Measurements from ENCODE around the gene DMKN.
A peak's percentile ranks its signal among the peaks of the same experiment; 100 is the strongest.

DMKN gene, protein sequence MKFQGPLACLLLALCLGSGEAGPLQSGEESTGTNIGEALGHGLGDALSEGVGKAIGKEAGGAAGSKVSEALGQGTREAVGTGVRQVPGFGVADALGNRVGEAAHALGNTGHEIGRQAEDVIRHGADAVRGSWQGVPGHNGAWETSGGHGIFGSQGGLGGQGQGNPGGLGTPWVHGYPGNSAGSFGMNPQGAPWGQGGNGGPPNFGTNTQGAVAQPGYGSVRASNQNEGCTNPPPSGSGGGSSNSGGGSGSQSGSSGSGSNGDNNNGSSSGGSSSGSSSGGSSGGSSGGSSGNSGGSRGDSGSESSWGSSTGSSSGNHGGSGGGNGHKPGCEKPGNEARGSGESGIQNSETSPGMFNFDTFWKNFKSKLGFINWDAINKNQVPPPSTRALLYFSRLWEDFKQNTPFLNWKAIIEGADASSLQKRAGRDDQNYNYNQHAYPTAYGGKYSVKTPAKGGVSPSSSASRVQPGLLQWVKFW

DNA sequence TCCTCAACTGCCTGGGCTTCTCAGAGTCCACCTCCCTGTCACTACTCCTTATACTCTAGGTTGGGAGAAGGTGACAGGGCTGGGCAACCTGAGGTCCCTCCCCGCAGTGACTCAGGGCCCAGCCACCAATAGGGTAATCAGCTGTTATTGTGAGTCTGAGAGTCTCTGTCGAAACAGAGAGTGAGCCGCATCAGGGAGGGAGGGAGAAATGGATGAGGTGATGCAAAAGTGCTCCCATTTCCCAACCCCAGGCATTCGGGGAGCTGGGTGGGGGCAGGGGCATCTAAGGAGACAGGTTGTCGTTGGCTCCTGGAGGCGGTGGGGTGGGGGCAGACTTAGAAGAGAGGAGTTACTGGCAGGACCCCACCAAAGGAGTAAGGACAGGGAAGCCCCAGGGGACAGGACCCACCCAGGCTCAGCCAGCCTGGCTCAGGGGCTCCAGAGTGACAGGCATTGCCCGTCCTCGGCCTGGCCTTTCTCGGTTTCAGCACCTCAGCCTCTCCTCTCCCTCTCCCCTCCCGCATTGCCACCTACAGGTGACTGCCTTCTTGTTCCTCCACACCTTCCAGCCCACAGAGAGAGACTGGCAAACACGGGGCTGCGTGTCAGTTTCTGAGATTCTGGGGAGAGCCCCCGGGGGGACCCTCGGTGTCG lies at the start of gene DMKN:
Gene DMKN, minus strand, starts transcription at position 22 of the 654 bp plus-strand sequence. CDS start 174 bp downstream, outside the sequence.
- no peak for DNase-seq

DNA sequence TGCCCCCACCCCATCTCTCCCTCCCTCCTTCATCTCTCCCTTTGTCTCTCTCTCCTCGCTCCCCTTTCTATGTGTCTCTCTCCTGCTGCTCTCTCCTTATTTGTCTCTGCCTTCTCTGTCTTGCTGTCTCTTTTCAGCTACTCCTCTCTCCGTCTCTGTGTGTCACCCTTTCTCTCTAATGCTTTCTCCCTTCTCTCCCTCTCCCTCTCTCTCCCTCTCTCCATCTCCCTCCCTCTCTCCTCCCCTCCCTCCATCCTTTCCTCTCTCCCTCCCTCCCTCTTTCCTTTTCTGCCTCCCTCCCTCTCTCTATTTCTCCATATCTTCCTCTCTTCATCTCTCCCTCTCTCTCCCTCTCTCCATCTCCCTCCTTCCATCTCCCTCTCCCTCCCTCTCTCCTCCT lies 49.3 kb upstream of the DMKN start:
- DNase-seq: no peak

DNA sequence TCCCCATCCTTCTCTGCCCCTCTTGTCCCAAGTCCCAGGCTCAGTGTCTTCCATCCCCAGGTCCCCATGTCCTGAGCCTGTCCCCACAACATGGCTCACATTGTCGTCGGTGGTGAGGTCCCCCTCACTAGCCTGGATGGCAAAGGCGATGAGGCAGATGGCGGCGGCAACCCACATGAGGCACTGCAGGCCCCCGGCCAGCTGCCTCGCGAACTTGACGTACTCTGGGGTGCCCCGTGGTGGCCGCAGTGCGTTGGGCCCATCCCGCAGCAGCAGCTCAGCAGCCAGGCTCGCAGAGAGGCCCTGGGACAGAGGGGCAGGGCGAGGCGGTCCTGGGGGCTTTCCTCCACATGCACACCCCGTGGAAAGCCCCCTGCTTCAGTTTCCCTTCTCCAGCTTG lies 48.9 kb upstream of the DMKN start:
- DNase-seq: no peak

DNA sequence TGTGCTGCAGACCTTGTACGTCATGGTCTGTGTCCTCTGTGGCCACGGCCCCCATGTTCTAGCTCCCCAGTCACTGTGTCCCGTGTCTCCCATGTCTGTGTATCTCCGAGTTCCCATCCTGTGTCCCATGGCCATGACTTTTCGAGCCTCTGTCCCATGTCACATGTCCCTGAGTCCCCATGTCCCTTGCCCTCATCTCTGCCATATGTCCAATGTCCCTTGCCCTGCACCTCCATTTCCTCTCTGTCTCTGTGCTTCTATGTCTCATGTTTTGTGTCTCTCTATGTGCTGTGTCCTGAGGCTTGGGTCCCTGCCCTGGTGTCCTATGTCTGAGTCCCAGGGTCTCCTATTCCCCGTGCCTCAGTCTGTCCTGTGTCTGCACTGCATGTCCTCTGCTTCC lies 48.0 kb upstream of the DMKN start:
- DNase-seq: no peak

DNA sequence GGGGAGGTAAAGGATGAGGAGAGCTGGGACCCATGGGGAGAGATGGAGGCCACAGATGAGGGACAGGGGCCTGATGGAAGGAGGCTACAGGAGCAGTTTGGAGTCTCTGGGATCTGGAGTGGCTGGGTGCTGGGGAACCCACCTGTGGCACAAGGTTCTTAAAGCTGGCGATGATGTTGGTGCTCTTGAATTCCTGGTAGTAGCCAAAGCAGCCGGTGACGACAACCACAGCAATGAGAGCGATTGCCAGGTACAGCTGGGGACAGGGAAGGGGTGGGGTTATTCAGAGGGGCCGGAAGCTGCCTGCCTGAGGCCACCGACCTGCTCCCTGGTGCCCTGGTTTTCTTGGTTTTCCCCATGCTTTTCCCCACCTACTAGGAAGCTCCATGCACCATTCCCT lies 47.2 kb upstream of the DMKN start:
- DNase-seq: no peak

DNA sequence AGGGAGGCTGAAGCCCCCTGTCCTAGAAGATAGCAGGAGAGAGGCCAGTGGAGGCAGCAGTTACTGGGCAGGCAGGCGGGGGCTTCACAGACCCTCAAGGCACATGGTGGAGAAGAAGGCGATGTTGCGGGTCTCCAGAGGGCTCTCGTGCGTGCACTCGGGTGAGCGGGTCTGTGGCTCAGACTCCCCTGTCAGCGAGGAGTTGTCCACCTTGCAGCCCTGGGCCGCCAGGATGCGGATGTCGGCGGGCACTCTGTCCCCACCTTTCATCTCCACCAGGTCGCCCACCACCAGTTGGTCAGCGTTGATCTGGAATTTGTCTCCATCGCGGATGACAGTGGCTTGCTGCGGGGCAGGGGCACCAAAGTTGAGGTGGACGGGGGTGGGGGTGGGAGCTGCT lies 46.8 kb upstream of the DMKN start:
- DNase-seq: no peak

DNA sequence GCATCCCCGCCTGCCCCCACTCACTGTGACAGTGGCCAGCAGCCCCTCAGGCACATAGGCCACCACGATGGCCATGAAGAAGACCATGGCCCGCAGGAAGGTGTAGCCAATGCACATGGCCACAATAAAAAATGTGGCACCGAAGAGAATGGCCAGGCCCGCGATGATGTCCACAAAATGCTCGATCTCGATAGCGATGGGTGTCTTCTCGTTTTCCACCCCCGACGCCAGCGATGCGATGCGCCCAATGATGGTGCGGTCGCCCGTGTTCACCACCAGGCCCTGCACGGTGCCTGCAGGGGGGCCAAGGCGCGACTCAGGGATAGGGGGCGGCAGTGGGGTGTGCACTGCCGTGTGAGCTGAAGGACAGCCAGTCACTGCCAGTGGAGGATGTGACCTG lies 46.3 kb upstream of the DMKN start:
- DNase-seq: no peak

DNA sequence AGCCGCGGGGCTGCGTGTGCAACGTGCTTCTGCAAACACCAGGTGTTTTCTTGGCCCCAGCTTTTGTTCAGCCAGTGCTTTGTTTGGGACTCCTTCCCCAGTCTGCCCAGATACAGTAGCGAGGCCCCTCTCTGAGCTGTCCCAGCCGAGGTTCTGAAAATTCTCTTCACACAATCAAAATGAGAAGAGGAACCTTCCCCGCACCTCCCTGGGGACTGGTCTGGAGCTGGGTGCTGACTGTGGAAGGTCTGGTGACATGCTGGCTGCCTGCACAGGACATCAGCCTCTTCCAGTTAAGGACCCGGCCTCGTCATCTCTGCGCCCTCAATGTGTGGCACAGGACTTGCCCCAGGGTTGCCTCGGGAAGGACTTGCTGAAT lies 45.8 kb upstream of the DMKN start:
- DNase-seq: no peak

DNA sequence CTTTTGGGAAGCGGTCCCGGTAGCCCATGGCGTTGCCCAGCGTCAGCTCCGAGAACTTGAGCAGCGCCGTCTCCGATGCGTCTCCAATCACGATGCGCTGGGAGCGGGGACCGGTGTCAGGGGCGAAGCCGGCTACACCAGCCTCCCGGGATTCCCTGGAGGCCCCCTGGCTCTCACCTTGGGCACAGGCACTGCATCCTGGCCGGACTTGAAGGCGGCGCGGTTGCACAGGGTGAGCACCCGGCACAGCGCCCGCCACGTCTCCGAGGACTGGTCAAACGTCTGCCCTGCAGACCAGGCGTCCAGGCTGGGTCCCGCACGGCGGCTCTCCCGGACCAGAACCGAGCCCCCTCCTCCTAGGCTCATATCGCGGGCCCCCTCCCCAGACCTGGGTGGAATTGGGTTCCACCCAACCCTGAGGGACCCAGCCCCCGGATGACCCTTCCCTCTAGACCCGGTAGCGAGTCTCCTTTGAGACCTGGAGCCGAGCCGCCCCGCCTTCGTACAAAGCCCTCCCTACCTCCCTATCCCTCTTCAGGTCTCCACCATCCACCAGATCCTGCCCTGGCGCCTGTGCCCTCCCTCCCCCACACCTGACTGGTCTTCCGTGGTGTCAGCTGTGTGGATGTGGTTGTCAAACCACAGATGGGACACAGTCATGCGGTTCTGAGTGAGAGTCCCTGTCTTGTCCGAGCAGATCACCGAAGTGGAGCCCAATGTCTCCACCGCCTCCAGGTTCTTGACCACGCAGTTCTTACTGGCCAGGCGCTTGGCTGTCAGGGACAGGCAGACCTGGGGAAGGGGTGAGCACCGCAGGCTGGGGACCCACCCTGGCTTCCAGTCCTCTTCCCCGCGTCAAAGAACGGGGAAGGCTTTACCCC lies 45.2 kb upstream of the DMKN start:
- no peak for DNase-seq

DNA sequence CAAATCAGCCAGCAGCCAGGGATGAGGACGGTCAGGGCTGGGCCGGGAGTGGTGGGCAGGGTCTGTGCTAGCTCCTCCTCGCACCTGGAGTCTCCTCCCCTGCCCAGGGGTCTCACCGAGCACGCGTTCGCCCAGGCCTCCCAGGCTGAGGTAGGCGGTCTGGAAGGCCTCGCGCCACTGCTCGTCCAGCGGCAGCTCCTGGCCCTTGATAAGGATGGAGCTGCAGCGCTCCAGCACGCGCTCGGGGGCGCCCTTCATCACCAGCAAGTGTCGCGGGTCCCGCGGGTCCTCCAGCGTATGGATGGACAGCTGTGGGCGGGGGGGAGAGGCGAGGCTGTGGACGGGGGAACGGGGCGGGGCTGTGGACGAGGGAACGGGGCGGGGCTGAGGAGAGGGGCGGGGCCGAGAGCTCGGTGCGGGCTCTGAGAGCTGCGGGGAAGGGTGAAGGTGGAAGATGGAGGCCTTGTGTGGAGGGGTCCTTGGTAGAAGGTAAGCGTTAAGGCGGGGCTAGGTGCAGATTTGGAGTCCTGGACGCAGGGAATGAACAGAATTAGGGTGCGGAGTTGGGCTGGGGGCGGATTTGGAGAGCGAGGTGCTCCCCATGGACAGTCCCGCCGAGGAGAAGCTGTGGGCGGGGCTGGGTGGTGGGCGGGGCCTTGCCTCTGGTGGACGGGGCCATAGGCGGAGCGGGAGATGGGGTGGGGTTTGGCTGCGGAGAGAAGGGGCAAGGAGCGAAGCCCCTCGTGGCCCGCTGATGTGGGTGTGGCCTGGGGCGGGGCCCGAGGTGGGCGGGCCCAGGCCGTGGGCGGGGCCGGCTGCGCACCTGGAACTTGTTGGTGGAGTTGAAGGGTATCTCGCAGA lies 44.3 kb upstream of the DMKN start:
- DNase-seq: peak; percentile 50 to 57

DNA sequence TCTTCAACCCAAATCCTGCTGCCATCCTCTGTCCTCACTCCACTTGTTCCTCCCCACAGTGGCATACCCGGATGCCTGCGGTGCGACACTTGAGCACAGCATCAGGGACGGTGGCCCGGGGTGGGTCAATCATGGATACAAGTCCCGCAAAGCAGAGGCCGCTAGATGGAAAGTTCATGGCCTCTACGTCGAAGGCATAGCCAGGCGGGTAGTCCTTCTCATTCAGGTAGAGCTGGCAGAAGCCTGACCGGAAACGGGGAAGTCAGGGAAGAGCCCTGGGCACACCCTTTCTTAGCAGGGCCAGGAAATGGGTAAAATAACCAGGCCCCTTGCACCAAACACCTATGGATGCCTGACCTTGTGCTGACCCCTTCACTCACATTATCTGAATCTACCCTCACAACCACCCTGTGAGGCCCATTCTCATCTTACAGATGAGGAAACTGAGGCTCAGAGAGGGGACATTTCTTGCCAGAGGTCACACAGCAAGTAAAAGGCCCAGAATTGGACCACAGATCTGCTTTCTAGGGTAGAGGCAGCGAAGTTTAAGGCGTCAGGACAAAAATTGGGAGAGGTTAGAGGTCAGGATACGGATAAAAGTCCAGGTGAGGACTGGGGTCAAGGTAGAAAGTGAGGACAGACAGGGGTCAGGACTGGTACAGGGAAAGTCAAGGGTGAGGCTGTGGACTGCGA lies 43.5 kb upstream of the DMKN start:
- no peak for DNase-seq

DNA sequence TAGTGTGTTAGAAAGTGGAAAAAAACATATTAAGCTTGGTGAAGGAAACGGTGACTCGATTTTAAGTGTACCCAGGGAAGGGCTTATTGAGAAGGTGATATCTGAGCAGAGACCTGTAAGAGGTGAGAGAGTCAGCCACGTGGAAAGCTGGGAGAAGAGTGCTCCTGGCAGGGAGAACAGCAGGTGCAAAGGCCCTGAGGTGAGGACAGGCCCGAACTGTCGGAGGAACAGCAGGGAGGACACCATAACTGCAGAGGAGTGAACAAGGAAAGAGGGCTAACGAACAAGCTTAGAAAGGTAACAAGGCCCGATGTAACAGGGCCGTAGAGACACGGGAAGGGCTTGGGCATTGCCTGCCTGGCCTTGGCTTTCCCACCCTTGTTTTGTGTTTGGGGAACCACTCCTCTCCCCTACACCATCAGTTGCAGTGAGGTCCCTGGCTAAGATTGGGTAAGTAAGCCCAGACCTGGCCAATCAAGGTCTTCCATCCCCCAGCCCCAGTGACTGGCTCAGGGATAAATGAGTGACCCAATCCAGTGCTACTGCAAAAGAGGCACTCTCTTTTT lies 42.7 kb upstream of the DMKN start:
- no peak for DNase-seq

DNA sequence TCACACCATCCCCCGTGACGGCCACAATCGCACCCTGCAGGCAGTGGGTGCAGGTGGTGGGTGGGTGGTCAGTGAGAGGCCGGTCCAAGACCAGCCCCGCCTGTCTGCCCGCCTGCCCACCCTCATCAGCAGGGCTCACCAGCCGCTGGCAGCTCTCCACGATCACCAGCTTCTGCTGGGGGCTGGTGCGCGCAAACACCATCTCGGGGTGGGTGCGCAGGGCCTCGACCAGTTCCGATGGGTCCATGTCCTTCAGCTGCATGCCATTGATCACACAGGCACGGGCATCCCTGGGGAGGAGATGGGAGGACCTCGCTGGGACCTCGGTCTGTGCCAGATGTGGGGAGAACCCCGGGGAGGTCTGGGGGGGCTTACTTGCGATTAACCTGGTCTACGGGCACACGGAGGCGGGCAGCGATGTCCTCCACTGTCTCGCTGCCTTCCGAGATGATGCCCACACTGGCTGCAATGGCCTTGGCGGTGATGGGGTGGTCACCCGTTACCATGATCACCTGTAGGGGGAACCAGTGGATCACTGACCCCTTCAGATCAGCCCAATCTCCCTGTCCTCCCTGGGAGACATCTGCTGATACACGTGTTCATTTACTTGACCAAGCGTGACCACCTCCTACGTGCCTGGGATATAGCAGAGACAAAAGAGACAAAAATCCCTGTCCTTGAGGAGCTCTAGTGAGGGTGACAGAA lies 42.0 kb upstream of the DMKN start:
- DNase-seq: no peak

DNA sequence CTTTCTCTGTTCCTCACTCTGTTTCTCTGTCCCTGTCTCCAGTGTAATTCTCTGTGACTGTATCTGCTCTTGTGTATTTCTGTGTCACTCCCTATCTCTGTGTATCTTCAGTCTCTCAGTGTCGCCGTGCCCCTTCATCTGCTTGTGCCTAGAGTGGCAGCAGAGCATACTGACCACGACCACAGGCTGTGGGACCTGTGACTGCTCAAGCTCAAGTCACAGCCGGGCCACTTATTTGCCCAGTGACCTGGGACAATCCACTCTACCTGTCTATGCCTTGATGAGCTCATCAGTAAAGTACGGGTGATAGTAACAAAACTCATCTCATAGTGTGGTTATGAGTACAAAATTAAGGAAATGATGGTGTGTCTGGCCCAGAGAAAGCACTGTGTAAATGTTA lies 40.6 kb upstream of the DMKN start:
- no peak for DNase-seq

DNA sequence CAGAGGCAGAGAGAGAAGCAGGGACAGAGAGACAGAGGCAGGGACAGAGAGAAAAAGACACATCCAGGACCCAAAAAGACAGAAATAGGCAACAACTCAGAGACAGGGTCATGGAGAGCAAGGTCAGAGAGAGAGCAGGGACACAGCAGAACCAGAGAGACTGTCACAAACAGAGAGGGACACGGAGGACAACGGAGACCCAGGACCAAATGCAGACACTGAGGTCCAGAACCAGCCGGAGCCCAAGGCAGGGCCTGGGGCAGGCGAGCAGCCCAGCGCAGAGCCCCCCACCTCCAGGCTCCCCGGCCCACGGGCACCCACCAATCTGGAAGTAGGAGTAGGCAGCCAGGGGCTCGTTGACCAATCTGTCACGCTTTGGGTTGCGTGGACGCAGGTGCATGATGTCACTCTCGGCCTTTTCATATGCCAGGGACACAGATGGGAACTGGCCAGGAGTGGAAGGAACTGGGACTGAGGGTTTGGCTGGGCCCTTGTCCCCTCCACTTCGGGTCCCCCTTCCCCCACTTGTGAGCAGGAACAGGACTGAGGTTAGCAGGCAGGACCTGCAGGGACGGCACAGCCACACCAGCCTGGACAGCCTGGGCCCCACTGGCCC lies 40.0 kb upstream of the DMKN start:
- no peak for DNase-seq

DNA sequence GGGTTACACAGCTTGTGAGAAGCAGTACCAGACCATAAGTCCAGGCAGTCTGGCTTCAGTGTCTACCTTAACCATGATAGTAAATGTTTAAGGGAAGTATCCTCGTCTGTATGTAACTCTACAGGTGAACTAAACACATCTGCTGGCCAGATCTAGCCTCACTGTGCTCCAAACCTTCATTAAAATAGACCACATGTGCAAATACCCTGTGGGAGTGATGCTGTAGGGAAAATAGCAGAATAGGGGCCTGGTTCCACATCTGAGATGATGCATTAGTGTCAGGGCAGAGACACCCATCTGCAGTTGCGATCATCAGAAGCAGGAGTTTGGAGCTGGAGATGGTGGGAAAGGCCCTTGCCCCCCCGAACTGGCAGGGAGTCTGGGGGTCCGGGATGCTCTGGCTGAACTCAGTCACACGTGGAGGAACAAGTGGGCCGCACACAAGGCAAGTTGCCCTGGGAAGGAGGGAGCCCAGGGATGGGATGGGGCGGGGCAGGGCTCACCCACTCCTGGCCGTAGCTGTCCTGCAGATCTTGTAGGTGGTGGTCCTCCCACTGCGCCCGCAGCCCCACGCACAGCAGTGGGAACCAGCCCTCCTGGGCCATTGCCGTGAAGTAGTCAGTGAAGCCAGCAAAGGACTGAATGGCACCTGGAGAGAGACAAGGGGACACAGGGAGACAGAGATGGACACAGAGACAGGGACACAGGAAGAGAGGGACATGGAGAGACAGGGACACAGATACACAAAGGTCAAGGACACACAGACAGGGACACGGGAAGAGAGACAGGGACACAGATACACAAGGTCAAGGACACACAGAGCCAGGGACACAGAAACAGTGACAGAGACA lies 39.3 kb upstream of the DMKN start:
- no peak for DNase-seq

DNA sequence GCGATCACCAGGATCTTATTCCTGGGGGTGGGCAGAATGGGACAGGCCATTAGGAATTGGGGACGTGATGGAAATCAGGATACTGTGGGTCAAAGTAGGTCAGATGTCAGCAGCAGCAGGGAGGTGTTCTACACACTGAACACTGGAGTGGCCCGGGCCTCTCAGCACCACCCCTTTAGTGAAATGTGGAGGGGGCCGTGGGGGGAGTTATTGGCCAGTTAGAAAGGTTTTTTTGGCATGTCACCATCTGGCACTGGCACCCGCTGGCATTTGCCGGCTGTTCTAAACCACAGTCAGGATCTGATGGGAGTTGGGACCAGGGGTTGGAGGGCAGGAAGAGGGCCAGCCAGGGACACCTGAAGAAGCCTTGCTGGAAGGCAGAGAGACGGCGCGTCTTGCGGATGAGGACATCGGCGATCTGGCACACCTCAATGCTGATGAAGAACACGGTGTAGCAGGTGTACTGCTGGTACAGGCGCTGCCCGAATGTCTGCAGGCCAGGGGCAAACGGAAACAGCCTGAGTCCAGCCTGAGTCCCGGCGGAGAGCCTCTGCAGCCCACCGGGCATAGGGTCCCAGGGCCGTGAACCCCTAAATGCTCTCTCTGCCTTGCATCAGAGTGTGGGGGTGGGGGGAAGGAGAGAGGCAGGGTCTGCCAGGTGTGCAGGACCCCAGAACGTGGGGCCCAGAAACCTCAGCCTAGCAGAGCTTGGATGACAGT lies 37.8 kb upstream of the DMKN start:
- no peak for DNase-seq

DNA sequence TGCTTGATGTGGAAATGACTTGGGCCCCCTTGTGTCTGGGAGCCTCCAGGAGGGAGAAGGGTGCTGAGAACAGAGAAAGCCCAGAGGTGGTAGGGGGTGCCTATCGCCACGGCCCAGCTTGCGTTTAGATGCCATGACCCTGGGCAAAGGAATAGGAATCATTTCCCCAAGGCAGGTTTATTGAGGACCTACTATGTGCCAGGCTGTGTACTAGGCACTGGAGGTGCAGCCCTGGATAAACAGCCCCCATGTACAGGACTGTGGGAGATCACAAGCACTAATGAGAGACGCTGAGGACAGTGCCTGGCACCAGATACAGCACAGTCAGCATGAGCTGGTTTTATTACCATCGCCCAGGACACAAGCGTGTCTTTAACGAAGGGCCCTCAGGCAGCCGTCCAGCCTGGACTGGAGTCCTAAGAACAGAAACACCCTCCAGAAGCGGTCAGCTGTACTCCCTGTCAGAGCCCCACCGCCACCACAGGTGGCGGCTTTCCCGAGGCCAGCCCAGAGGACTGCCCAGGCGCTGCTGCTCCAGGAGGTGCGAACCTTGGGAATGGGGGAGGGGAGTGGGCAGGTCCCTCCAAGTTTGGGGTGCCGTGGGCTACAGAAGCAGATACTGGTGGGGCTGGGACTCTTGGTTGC lies 36.6 kb upstream of the DMKN start:
- no peak for DNase-seq

All from CD4-positive, alpha-beta T cell treated with Interferon alpha-2 for 1 hour (primary cell).